ENCODE data around the gene ART1. TPM values are rescaled to one million over a fixed set of nuclear protein-coding genes. Genes with fewer than 3 reads are reported as not detected.

The ART1 gene
- total and polyA plus RNA-seq, 7 experiments from 2014 or later, result not detected

GRCh38 chr11:3609416-3610265 is 35.3 kb upstream of the ART1 start:
- Mint-ChIP-seq H3K4me1 (peaks cover 9 to 10% (median 10%) of the 10 kb centered on the region in 7 donors), H3K9me3 (no peaks in the 10 kb centered on the region), H3K27ac (no peak overlapping the region), H3K36me3 (peaks cover 0 to 3% (median 0%) of the 10 kb centered on the region in 5 donors), H3K27me3 (peaks cover 0 to 8% (median 0%) of the 10 kb centered on the region in 5 donors), H3K4me3 (no peak overlapping the region)
- H3K36me3 ChIP-seq (ENCODE audit: control insufficient read depth in 2 of 3, insufficient read depth in 3 of 3, low read length in 3 of 3), result no peaks in the 10 kb centered on the region
- H3K9me3 ChIP-seq (ENCODE audit: control insufficient read depth in 2 of 3, low read length in 3 of 3), result no peaks in the 10 kb centered on the region
- ATAC-seq (peak; percentile 55), DNase-seq (peak in 5 of 9 donors; percentile 28 to 49 (median 39))
- POLR2A ChIA-PET, result no interaction called here
- CTCF ChIA-PET, result interaction anchor here (0.6 to 1.4 kb wide), 3 partner anchors 10 to 210 kb away, joined by 3 to 4 read pairs (median 4); no protein-coding TSS in a partner anchor
- H3K4me3 ChIP-seq (ENCODE audit: low read length), result no peak overlapping the region
- H3K27ac ChIP-seq (ENCODE audit: low read depth, low read length), result no peak overlapping the region
- no peaks in the 10 kb centered on the region for H3K4me1 ChIP-seq (ENCODE audit: control insufficient read depth in 2 of 2, insufficient read depth in 2 of 2, low read length in 2 of 2)
- H3K27me3 ChIP-seq (ENCODE audit: control insufficient read depth in 2 of 2, insufficient read depth in 2 of 2, low read length in 2 of 2), result no peaks in the 10 kb centered on the region
- intact Hi-C loops (cut with micrococcal nuclease), result no loop called here

- POLR2A ChIA-PET, result no interaction called here
- H3K4me3 ChIP-seq (ENCODE audit: low read length), result no peak overlapping the region
- H3K36me3 ChIP-seq (ENCODE audit: control insufficient read depth in 2 of 3, insufficient read depth in 3 of 3, low read length in 3 of 3), result no peaks in the 10 kb centered on the region
- H3K27me3 ChIP-seq (ENCODE audit: control insufficient read depth in 2 of 2, insufficient read depth in 2 of 2, low read length in 2 of 2), result no peaks in the 10 kb centered on the region
- no peak overlapping the region for H3K4me3 Mint-ChIP-seq
- H3K9me3 Mint-ChIP-seq, result no peaks in the 10 kb centered on the region
- H3K27me3 Mint-ChIP-seq, result peaks cover 0 to 8% (median 0%) of the 10 kb centered on the region in 5 donors
- H3K4me1 ChIP-seq (ENCODE audit: control insufficient read depth in 2 of 2, insufficient read depth in 2 of 2, low read length in 2 of 2), result no peaks in the 10 kb centered on the region
- CTCF ChIA-PET, result interaction anchor here (1.4 kb wide), 1 partner anchor 9 kb away, joined by 4 read pairs; no protein-coding TSS in a partner anchor
- intact Hi-C loops (cut with micrococcal nuclease), result no loop called here
- peaks cover 11 to 21% (median 14%) of the 10 kb centered on the region in 7 donors for H3K4me1 Mint-ChIP-seq
- H3K27ac Mint-ChIP-seq, result no peak overlapping the region
- DNase-seq (no peak), ATAC-seq (no peak)
- no peak overlapping the region for H3K27ac ChIP-seq (ENCODE audit: low read depth, low read length)
- H3K36me3 Mint-ChIP-seq, result peaks cover 0 to 3% (median 0%) of the 10 kb centered on the region in 5 donors
- no peaks in the 10 kb centered on the region for H3K9me3 ChIP-seq (ENCODE audit: control insufficient read depth in 2 of 3, low read length in 3 of 3)
Observed at GRCh38 chr11:3610846-3611245, 34.1 kb upstream of the ART1 start.

GRCh38 chr11:3611976-3612678 is 32.8 kb upstream of the ART1 start:
- POLR2A ChIA-PET, result no interaction called here
- H3K27ac ChIP-seq (ENCODE audit: low read depth, low read length), result no peak overlapping the region
- H3K9me3 ChIP-seq (ENCODE audit: control insufficient read depth in 2 of 3, low read length in 3 of 3), result no peaks in the 10 kb centered on the region
- no peaks in the 10 kb centered on the region for H3K27me3 ChIP-seq (ENCODE audit: control insufficient read depth in 2 of 2, insufficient read depth in 2 of 2, low read length in 2 of 2)
- Mint-ChIP-seq H3K4me1 (peaks cover 13 to 23% (median 14%) of the 10 kb centered on the region in 7 donors), H3K27me3 (peaks cover 0 to 8% (median 0%) of the 10 kb centered on the region in 5 donors), H3K9me3 (no peaks in the 10 kb centered on the region), H3K36me3 (peaks cover 0 to 3% (median 0%) of the 10 kb centered on the region in 5 donors), H3K4me3 (no peak overlapping the region), H3K27ac (no peak overlapping the region)
- ATAC-seq (no peak), DNase-seq (no peak)
- no peaks in the 10 kb centered on the region for H3K36me3 ChIP-seq (ENCODE audit: control insufficient read depth in 2 of 3, insufficient read depth in 3 of 3, low read length in 3 of 3)
- intact Hi-C loops (cut with micrococcal nuclease), result no loop called here
- H3K4me1 ChIP-seq (ENCODE audit: control insufficient read depth in 2 of 2, insufficient read depth in 2 of 2, low read length in 2 of 2), result no peaks in the 10 kb centered on the region
- CTCF ChIA-PET, result no interaction called here
- no peak overlapping the region for H3K4me3 ChIP-seq (ENCODE audit: low read length)

- no peaks in the 10 kb centered on the region for H3K4me1 ChIP-seq (ENCODE audit: control insufficient read depth in 2 of 2, insufficient read depth in 2 of 2, low read length in 2 of 2)
- Mint-ChIP-seq H3K4me3 (peak overlapping the region in 8 of 10 donors; percentile 21 to 67 (median 59)), H3K27ac (peak overlapping the region in 7 of 9 donors; percentile 14 to 75 (median 36)), H3K9me3 (no peaks in the 10 kb centered on the region), H3K36me3 (peaks cover 0 to 3% (median 0%) of the 10 kb centered on the region in 5 donors), H3K27me3 (peaks cover 0 to 6% (median 0%) of the 10 kb centered on the region in 5 donors), H3K4me1 (peaks cover 13 to 23% (median 14%) of the 10 kb centered on the region in 7 donors)
- H3K4me3 ChIP-seq (ENCODE audit: low read length), result no peak overlapping the region
- H3K27ac ChIP-seq (ENCODE audit: low read depth, low read length), result no peak overlapping the region
- H3K9me3 ChIP-seq (ENCODE audit: control insufficient read depth in 2 of 3, low read length in 3 of 3), result no peaks in the 10 kb centered on the region
- ChIA-PET CTCF (interaction anchor here (0.9 to 1.5 kb wide), 2 partner anchors 13 to 18 kb away, joined by 3 to 4 read pairs; no protein-coding TSS in a partner anchor), POLR2A (no interaction called here)
- no peaks in the 10 kb centered on the region for H3K36me3 ChIP-seq (ENCODE audit: control insufficient read depth in 2 of 3, insufficient read depth in 3 of 3, low read length in 3 of 3)
- intact Hi-C loops (cut with micrococcal nuclease), result no loop called here
- ATAC-seq (peak; percentile 26), DNase-seq (no peak)
- H3K27me3 ChIP-seq (ENCODE audit: control insufficient read depth in 2 of 2, insufficient read depth in 2 of 2, low read length in 2 of 2), result no peaks in the 10 kb centered on the region
Observed at GRCh38 chr11:3613998-3614741, 30.8 kb upstream of the ART1 start.

- intact Hi-C loops (cut with micrococcal nuclease), result no loop called here
- Histone ChIP-seq H3K4me1 (ENCODE audit: control insufficient read depth in 2 of 2, insufficient read depth in 2 of 2, low read length in 2 of 2) (no peaks in the 10 kb centered on the region), H3K4me3 (ENCODE audit: low read length) (no peak overlapping the region), H3K36me3 (ENCODE audit: control insufficient read depth in 2 of 3, insufficient read depth in 3 of 3, low read length in 3 of 3) (no peaks in the 10 kb centered on the region), H3K27me3 (ENCODE audit: control insufficient read depth in 2 of 2, insufficient read depth in 2 of 2, low read length in 2 of 2) (no peaks in the 10 kb centered on the region), H3K9me3 (ENCODE audit: control insufficient read depth in 2 of 3, low read length in 3 of 3) (no peaks in the 10 kb centered on the region), H3K27ac (ENCODE audit: low read depth, low read length) (no peak overlapping the region)
- Mint-ChIP-seq H3K4me1 (peaks cover 13 to 23% (median 14%) of the 10 kb centered on the region in 7 donors), H3K36me3 (peaks cover 0 to 3% (median 0%) of the 10 kb centered on the region in 5 donors), H3K9me3 (peaks cover 0 to 2% (median 0%) of the 10 kb centered on the region in 11 donors), H3K27me3 (peaks cover 0 to 6% (median 0%) of the 10 kb centered on the region in 5 donors), H3K4me3 (peak overlapping the region in 8 of 10 donors; percentile 52 to 67 (median 59)), H3K27ac (peak overlapping the region in 7 of 9 donors; percentile 14 to 75 (median 39))
- DNase-seq (peak in 7 of 9 donors; percentile 11 to 46 (median 22)), ATAC-seq (peak; percentile 96)
- POLR2A ChIA-PET, result no interaction called here
- CTCF ChIA-PET, result interaction anchor here (1.5 kb wide), 1 partner anchor 12 kb away, joined by 4 read pairs; no protein-coding TSS in a partner anchor
Observed at GRCh38 chr11:3614742-3615171, 30.2 kb upstream of the ART1 start.

- Mint-ChIP-seq H3K27ac (no peak overlapping the region), H3K4me1 (peaks cover 13 to 23% (median 14%) of the 10 kb centered on the region in 7 donors), H3K36me3 (peaks cover 0 to 3% (median 0%) of the 10 kb centered on the region in 5 donors), H3K9me3 (peaks cover 0 to 2% (median 0%) of the 10 kb centered on the region in 11 donors), H3K27me3 (peaks cover 0 to 4% (median 0%) of the 10 kb centered on the region in 5 donors), H3K4me3 (no peak overlapping the region)
- H3K27me3 ChIP-seq (ENCODE audit: control insufficient read depth in 2 of 2, insufficient read depth in 2 of 2, low read length in 2 of 2), result no peaks in the 10 kb centered on the region
- ChIA-PET CTCF (no interaction called here), POLR2A (no interaction called here)
- intact Hi-C loops (cut with micrococcal nuclease), result no loop called here
- no peak for ATAC-seq
- no peaks in the 10 kb centered on the region for H3K4me1 ChIP-seq (ENCODE audit: control insufficient read depth in 2 of 2, insufficient read depth in 2 of 2, low read length in 2 of 2)
- H3K9me3 ChIP-seq (ENCODE audit: control insufficient read depth in 2 of 3, low read length in 3 of 3), result no peaks in the 10 kb centered on the region
- no peaks in the 10 kb centered on the region for H3K36me3 ChIP-seq (ENCODE audit: control insufficient read depth in 2 of 3, insufficient read depth in 3 of 3, low read length in 3 of 3)
- no peak overlapping the region for H3K4me3 ChIP-seq (ENCODE audit: low read length)
- no peak for DNase-seq
- H3K27ac ChIP-seq (ENCODE audit: low read depth, low read length), result no peak overlapping the region
Observed at GRCh38 chr11:3615998-3616397, 28.9 kb upstream of the ART1 start.
